Omental fat pad (tissue), 4 donors: Measurements from ENCODE around the gene MAPK6. TPM values are rescaled to one million over a fixed set of nuclear protein-coding genes. Genes with fewer than 3 reads are reported as not detected.
A peak's percentile ranks its signal among the peaks of the same experiment; 100 is the strongest.

Experiments used
- ATAC-seq: fragments of 150-250 bp; one replicate; pipeline ENCODE4 v1.9.1; 2016; ENCODE audit warnings: mild to moderate bottlenecking, moderate library complexity; ENCODE audit not compliant: low FRiP score
- DNase-seq: peaks from one replicate; pipeline ENCODE4 v3.0.0-alpha.2; 2019; ENCODE audit warnings: low spot score
- CTCF ChIP-seq, 3 donors: fragments of 450-650 bp; IDR thresholded peaks; one replicate each; pipeline ENCODE4 v1.5.1; 2016 to 2017; ENCODE audit warnings: antibody characterized with exemption in 3 of 3, mild to moderate bottlenecking in 3 of 3, moderate library complexity in 2 of 3
- total RNA-seq, 4 donors: library from RNA; depleted of rRNA; stranded (reverse); fragments of >200 nt; gene quantifications; one replicate each; pipeline ENCODE4 v1.1.0, GENCODE V29; 2016

MAPK6 gene
- total RNA-seq, 4 donors from 2014 or later, result 20.3 to 44.9 (median 28.9) TPM

GRCh38 chr15:52099651-52100272 is 80.7 kb downstream of the MAPK6 start:
- TF ChIP-seq CTCF (IDR thresholded peaks at IDR 0.05), result no peak
- DNase-seq (no peak), ATAC-seq (no peak)

GRCh38 chr15:52100807-52101442 is 81.9 kb downstream of the MAPK6 start:
- TF ChIP-seq CTCF (IDR thresholded peaks at IDR 0.05), result no peak
- DNase-seq (peak; percentile 73), ATAC-seq (no peak)

GRCh38 chr15:52101542-52102323 is 82.7 kb downstream of the MAPK6 start:
- ATAC-seq (no peak), DNase-seq (no peak)
- TF ChIP-seq CTCF (IDR thresholded peaks at IDR 0.05), result no peak

- DNase-seq, result no peak
- no peak for TF ChIP-seq CTCF (IDR thresholded peaks at IDR 0.05)
- no peak for ATAC-seq
Observed at GRCh38 chr15:52102463-52102862, 83.4 kb downstream of the MAPK6 start.

- ATAC-seq (peak; percentile 84), DNase-seq (peak; percentile 66)
- TF ChIP-seq CTCF (IDR thresholded peaks at IDR 0.05), result no peak
Observed at GRCh38 chr15:52103217-52104207, 84.5 kb downstream of the MAPK6 start.

- no peak for DNase-seq
- no peak for ATAC-seq
- no peak for TF ChIP-seq CTCF (IDR thresholded peaks at IDR 0.05)
Observed at GRCh38 chr15:52104532-52105004, 85.5 kb downstream of the MAPK6 start.
